ENCODE results near the gene ARL14EP.

Gene ARL14EP

GRCh38 chr11:30350384-30350783, 27.5 kb downstream of the ARL14EP start:
- no peak for DNase-seq (ENCODE audit: low spot score in 2 of 2)
- H3K4me3 Mint-ChIP-seq = no peak overlapping the region
- H3K36me3 Mint-ChIP-seq = no peaks in the 10 kb centered on the region

GRCh38 chr11:30351061-30351460, 28.2 kb downstream of the ARL14EP start:
- H3K27ac Mint-ChIP-seq = no peak overlapping the region
- peaks cover 6% of the 10 kb centered on the region for H3K4me1 Mint-ChIP-seq
- H3K36me3 Mint-ChIP-seq = no peaks in the 10 kb centered on the region
- no peak for DNase-seq (ENCODE audit: low spot score in 2 of 2)
- no peak for ATAC-seq
- no peak overlapping the region for H3K4me3 Mint-ChIP-seq
- H3K9me3 Mint-ChIP-seq = no peaks in the 10 kb centered on the region

More at GRCh38 chr11:30350384-30350783, 27.5 kb downstream of the ARL14EP start:
- H3K9me3 Mint-ChIP-seq = no peaks in the 10 kb centered on the region
- no peak for ATAC-seq
- no peak overlapping the region for H3K27ac Mint-ChIP-seq
- peaks cover 6% of the 10 kb centered on the region for H3K4me1 Mint-ChIP-seq

GRCh38 chr11:30356391-30356790, 33.5 kb downstream of the ARL14EP start:
- no peaks in the 10 kb centered on the region for H3K36me3 Mint-ChIP-seq
- no peaks in the 10 kb centered on the region for H3K4me1 Mint-ChIP-seq
- H3K27ac Mint-ChIP-seq = no peak overlapping the region
- no peak for DNase-seq (ENCODE audit: low spot score in 2 of 2)
- no peak overlapping the region for H3K4me3 Mint-ChIP-seq
- no peak for ATAC-seq
- H3K9me3 Mint-ChIP-seq = no peaks in the 10 kb centered on the region

- no peaks in the 10 kb centered on the region for H3K9me3 Mint-ChIP-seq
- ATAC-seq (no peak), DNase-seq (ENCODE audit: low spot score in 2 of 2) (no peak)
- H3K4me3 Mint-ChIP-seq = no peak overlapping the region
- H3K27ac Mint-ChIP-seq = no peak overlapping the region
- H3K4me1 Mint-ChIP-seq = no peaks in the 10 kb centered on the region
- no peaks in the 10 kb centered on the region for H3K36me3 Mint-ChIP-seq
These were observed 35.0 kb downstream of the ARL14EP start for GRCh38 chr11:30357872-30358271.

GRCh38 chr11:30358536-30358935, 35.6 kb downstream of the ARL14EP start:
- H3K36me3 Mint-ChIP-seq = no peaks in the 10 kb centered on the region
- H3K4me3 Mint-ChIP-seq = no peak overlapping the region
- DNase-seq (ENCODE audit: low spot score in 2 of 2) (no peak), ATAC-seq (no peak)
- no peaks in the 10 kb centered on the region for H3K9me3 Mint-ChIP-seq
- no peak overlapping the region for H3K27ac Mint-ChIP-seq
- H3K4me1 Mint-ChIP-seq = no peaks in the 10 kb centered on the region

GRCh38 chr11:30360741-30361140, 37.8 kb downstream of the ARL14EP start:
- H3K27ac Mint-ChIP-seq = no peak overlapping the region
- H3K4me1 Mint-ChIP-seq = no peaks in the 10 kb centered on the region
- DNase-seq (ENCODE audit: low spot score in 2 of 2) (no peak), ATAC-seq (no peak)
- H3K36me3 Mint-ChIP-seq = no peaks in the 10 kb centered on the region
- no peak overlapping the region for H3K4me3 Mint-ChIP-seq
- H3K9me3 Mint-ChIP-seq = no peaks in the 10 kb centered on the region

- ATAC-seq (no peak), DNase-seq (ENCODE audit: low spot score in 2 of 2) (no peak)
- Mint-ChIP-seq H3K4me1 (no peaks in the 10 kb centered on the region), H3K27ac (no peak overlapping the region), H3K4me3 (no peak overlapping the region), H3K36me3 (no peaks in the 10 kb centered on the region), H3K9me3 (no peaks in the 10 kb centered on the region)
These were observed 41.4 kb downstream of the ARL14EP start for GRCh38 chr11:30364139-30364836.

GRCh38 chr11:30364837-30365482, 42.1 kb downstream of the ARL14EP start:
- no peaks in the 10 kb centered on the region for H3K9me3 Mint-ChIP-seq

GRCh38 chr11:30365793-30366517, 43.1 kb downstream of the ARL14EP start:
- Mint-ChIP-seq H3K4me1 (no peaks in the 10 kb centered on the region), H3K27ac (no peak overlapping the region), H3K36me3 (no peaks in the 10 kb centered on the region), H3K9me3 (no peaks in the 10 kb centered on the region), H3K4me3 (no peak overlapping the region)
- no peak for DNase-seq (ENCODE audit: low spot score in 2 of 2)
- ATAC-seq = no peak

More at GRCh38 chr11:30364837-30365482, 42.1 kb downstream of the ARL14EP start:
- Mint-ChIP-seq H3K27ac (no peak overlapping the region), H3K4me3 (no peak overlapping the region), H3K4me1 (no peaks in the 10 kb centered on the region), H3K36me3 (no peaks in the 10 kb centered on the region)
- ATAC-seq (no peak), DNase-seq (ENCODE audit: low spot score in 2 of 2) (no peak)

GRCh38 chr11:30368394-30368793, 45.5 kb downstream of the ARL14EP start:
- no peak for DNase-seq (ENCODE audit: low spot score in 2 of 2)
- Mint-ChIP-seq H3K4me3 (no peak overlapping the region), H3K9me3 (no peaks in the 10 kb centered on the region), H3K4me1 (no peaks in the 10 kb centered on the region), H3K27ac (no peak overlapping the region), H3K36me3 (no peaks in the 10 kb centered on the region)
- no peak for ATAC-seq

- H3K4me1 Mint-ChIP-seq = no peaks in the 10 kb centered on the region
- no peaks in the 10 kb centered on the region for H3K36me3 Mint-ChIP-seq
- no peaks in the 10 kb centered on the region for H3K9me3 Mint-ChIP-seq
These were observed 47.3 kb downstream of the ARL14EP start for GRCh38 chr11:30370164-30370563.

GRCh38 chr11:30377347-30377746, 54.4 kb downstream of the ARL14EP start:
- no peaks in the 10 kb centered on the region for H3K9me3 Mint-ChIP-seq
- ATAC-seq = no peak
- no peaks in the 10 kb centered on the region for H3K36me3 Mint-ChIP-seq
- no peak for DNase-seq (ENCODE audit: low spot score in 2 of 2)
- no peaks in the 10 kb centered on the region for H3K4me1 Mint-ChIP-seq
- no peak overlapping the region for H3K4me3 Mint-ChIP-seq
- H3K27ac Mint-ChIP-seq = no peak overlapping the region

More at GRCh38 chr11:30370164-30370563, 47.3 kb downstream of the ARL14EP start:
- no peak for DNase-seq (ENCODE audit: low spot score in 2 of 2)
- ATAC-seq = no peak
- Mint-ChIP-seq H3K4me3 (no peak overlapping the region), H3K27ac (no peak overlapping the region)

GRCh38 chr11:30380846-30381245, 57.9 kb downstream of the ARL14EP start:
- ATAC-seq (no peak), DNase-seq (ENCODE audit: low spot score in 2 of 2) (no peak)
- no peak overlapping the region for H3K4me3 Mint-ChIP-seq
- no peak overlapping the region for H3K27ac Mint-ChIP-seq
- H3K4me1 Mint-ChIP-seq = no peaks in the 10 kb centered on the region
- no peaks in the 10 kb centered on the region for H3K36me3 Mint-ChIP-seq
- no peaks in the 10 kb centered on the region for H3K9me3 Mint-ChIP-seq

GRCh38 chr11:30381879-30382278, 59.0 kb downstream of the ARL14EP start:
- H3K4me3 Mint-ChIP-seq = no peak overlapping the region
- ATAC-seq (no peak), DNase-seq (ENCODE audit: low spot score in 2 of 2) (no peak)
- no peaks in the 10 kb centered on the region for H3K4me1 Mint-ChIP-seq
- no peaks in the 10 kb centered on the region for H3K9me3 Mint-ChIP-seq
- H3K27ac Mint-ChIP-seq = no peak overlapping the region
- H3K36me3 Mint-ChIP-seq = no peaks in the 10 kb centered on the region
